GM12878 (cell line): ENCODE results near the gene U2AF2. TPM values are rescaled to one million over a fixed set of nuclear protein-coding genes. Genes with fewer than 3 reads are reported as not detected.

ENCODE experiments used
- ATF7 ChIP-seq: fragments of 450-650 bp; IDR thresholded peaks from 2 replicates; pipeline ENCODE4 v1.6.1; 2016; ENCODE audit warnings: low read depth, mild to moderate bottlenecking
- CREM ChIP-seq: IDR thresholded peaks from 2 replicates; pipeline ENCODE4 v1.6.1; 2014; ENCODE audit warnings: antibody characterized with exemption, low read depth
- EGR1 ChIP-seq, 2 experiments: IDR thresholded peaks; 1 replicate in 1 of 2; 2 replicates in 1 of 2; pipeline ENCODE4 v1.6.1; 2011 to 2012; ENCODE audit warnings: low read depth in 2 of 2, low read length in 2 of 2, borderline replicate concordance in 1 of 2, mild to moderate bottlenecking in 1 of 2, moderate library complexity in 1 of 2
- ETV6 ChIP-seq, 2 experiments: fragments of 450-650 bp in 1 of 2; IDR thresholded peaks in 1 of 2; conservative IDR thresholded peaks in 1 of 2; 2 replicates each; pipeline ENCODE4 v1.6.1; 2014; ENCODE audit warnings: antibody characterized with exemption in 1 of 2, borderline replicate concordance in 1 of 2, low read depth in 1 of 2, mild to moderate bottlenecking in 1 of 2, moderate library complexity in 1 of 2
- GABPA ChIP-seq: IDR thresholded peaks from 2 replicates; pipeline ENCODE4 v1.6.1; 2014; ENCODE audit warnings: antibody characterized with exemption, low read depth, mild to moderate bottlenecking, inconsistent platforms
- HDAC6 ChIP-seq: fragments of 200-600 bp; sonication (generic); IDR thresholded peaks from one replicate; pipeline ENCODE4 v1.8.0; 2017; ENCODE audit warnings: antibody characterized with exemption; ENCODE audit not compliant: unreplicated experiment
- HDGF ChIP-seq: fragments of 450-650 bp; IDR thresholded peaks from 2 replicates; pipeline ENCODE4 v1.6.1; 2016; ENCODE audit warnings: antibody characterized with exemption
- JUNB ChIP-seq: IDR thresholded peaks from 2 replicates; pipeline ENCODE4 v1.6.1; 2016; ENCODE audit warnings: antibody characterized with exemption, mild to moderate bottlenecking
- LARP7 ChIP-seq: fragments of 450-650 bp; IDR thresholded peaks from 2 replicates; pipeline ENCODE4 v1.6.1; 2017; ENCODE audit warnings: mild to moderate bottlenecking
- NR2C2 ChIP-seq: IDR thresholded peaks from 2 replicates; pipeline ENCODE4 v1.6.1; 2011; ENCODE audit warnings: borderline replicate concordance, low read depth; ENCODE audit not compliant: control insufficient read depth, insufficient read length
- PAX5 ChIP-seq: IDR thresholded peaks from 2 replicates; pipeline ENCODE4 v1.6.1; 2011; ENCODE audit warnings: low read depth, low read length, borderline replicate concordance
- RAD21 ChIP-seq: IDR thresholded peaks from 2 replicates; pipeline ENCODE4 v1.6.1; 2011; ENCODE audit warnings: mild to moderate bottlenecking, low read depth, low read length, moderate library complexity; ENCODE audit not compliant: insufficient read depth
- RELA ChIP-seq: fragments of 450-650 bp; IDR thresholded peaks from 2 replicates; pipeline ENCODE4 v1.8.0; 2014; ENCODE audit warnings: borderline replicate concordance; ENCODE audit not compliant: partially characterized antibody
- SMARCA5 ChIP-seq: fragments of 450-650 bp; IDR thresholded peaks from 2 replicates; pipeline ENCODE4 v1.6.1; 2017; ENCODE audit warnings: mild to moderate bottlenecking
- SUPT20H ChIP-seq: IDR thresholded peaks from 2 replicates; pipeline ENCODE4 v1.6.1; 2011; ENCODE audit warnings: low read depth, mild to moderate bottlenecking, low read length, moderate library complexity, borderline replicate concordance; ENCODE audit not compliant: control insufficient read depth
- polyA plus RNA-seq, 11 experiments: library from polyadenylated mRNA; depleted of rRNA in 4 of 11; unstranded in 6 of 11; stranded (reverse) in 5 of 11; fragments of >200 nt; fragmentation: Nextera tagmentation in 4 of 11; fragmentation: Illumina TruSeq in 1 of 11; extraction: Ambion mirVana in 4 of 11; extraction: Trizol in 1 of 11; gene quantifications; 1 replicate in 1 of 11; 2 replicates in 10 of 11; pipeline versions ENCODE4 v1.2.1 to v1.2.3, GENCODE V29; 2011 to 2016; ENCODE audit warnings: inconsistent platforms in 2 of 11, missing spikeins in 2 of 11, low read depth in 1 of 11
- total RNA-seq, 4 experiments: library from RNA; depleted of rRNA in 3 of 4; stranded (reverse); fragments of >200 nt in 3 of 4; fragmentation: Illumina TruSeq in 1 of 4; extraction: Trizol in 1 of 4; gene quantifications; 2 replicates each; pipeline versions ENCODE4 v1.2.1 to v1.2.3, GENCODE V29; 2013 to 2021
- TF ChIP-seq, protein P1 (sequence below): fragments of 450-650 bp; IDR thresholded peaks from 2 replicates; pipeline ENCODE4 v1.6.1; 2016; ENCODE audit warnings: mild to moderate bottlenecking
- TF ChIP-seq, protein P2 (sequence below): fragments of 450-650 bp; IDR thresholded peaks from 2 replicates; pipeline ENCODE4 v1.6.1; 2017; ENCODE audit warnings: low read depth, mild to moderate bottlenecking, moderate library complexity
- TF ChIP-seq, protein P3 (sequence below): IDR thresholded peaks from 2 replicates; pipeline ENCODE4 v1.6.1; 2012; ENCODE audit warnings: low read depth, low read length, improper control_type of control experiment

The U2AF2 gene
- total and polyA plus RNA-seq, 10 of the 15 experiments (the other 5 are each of a cell fraction or from before 2014, with no cell fraction given) = 3.0 to 338 (median 130) TPM

GRCh38 chr19:55678121-55678671 is 23.4 kb downstream of the U2AF2 start (continued):
- TF ChIP-seq NR2C2 (no peak), RAD21 (peak; percentile 39), LARP7 (0 out of 2 replicates have a peak, but pooled peaks have one; percentile 38), JUNB (no peak), RELA (peak; percentile 13), SMARCA5 (peak; percentile 95), HDAC6 (no peak), PAX5 (peak; percentile 92), GABPA (0 out of 2 replicates have a peak, but pooled peaks have one; percentile 52), ATF7 (peak; percentile 45; the same call in 1 of the 2 replicates), CREM (peak; percentile 68), ETV6 (conservative IDR thresholded peaks at IDR 0.05 in 1 of 2, IDR thresholded peaks at IDR 0.05 in 1 of 2; ENCODE audit: borderline replicate concordance in 1 of 2, low read depth in 1 of 2) (peak in 1 of 2 experiments; percentile 87; a peak in 1 of 4 replicates), SUPT20H (no peak), EGR1 (IDR thresholded peaks at IDR 0.05; ENCODE audit: borderline replicate concordance in 1 of 2, low read depth in 2 of 2, low read length in 2 of 2) (peak in 1 of 2 experiments; percentile 45; a peak in 1 of 3 replicates), HDGF (peak; percentile 51; the same call in 1 of the 2 replicates)
- TF ChIP-seq, protein P1, sequence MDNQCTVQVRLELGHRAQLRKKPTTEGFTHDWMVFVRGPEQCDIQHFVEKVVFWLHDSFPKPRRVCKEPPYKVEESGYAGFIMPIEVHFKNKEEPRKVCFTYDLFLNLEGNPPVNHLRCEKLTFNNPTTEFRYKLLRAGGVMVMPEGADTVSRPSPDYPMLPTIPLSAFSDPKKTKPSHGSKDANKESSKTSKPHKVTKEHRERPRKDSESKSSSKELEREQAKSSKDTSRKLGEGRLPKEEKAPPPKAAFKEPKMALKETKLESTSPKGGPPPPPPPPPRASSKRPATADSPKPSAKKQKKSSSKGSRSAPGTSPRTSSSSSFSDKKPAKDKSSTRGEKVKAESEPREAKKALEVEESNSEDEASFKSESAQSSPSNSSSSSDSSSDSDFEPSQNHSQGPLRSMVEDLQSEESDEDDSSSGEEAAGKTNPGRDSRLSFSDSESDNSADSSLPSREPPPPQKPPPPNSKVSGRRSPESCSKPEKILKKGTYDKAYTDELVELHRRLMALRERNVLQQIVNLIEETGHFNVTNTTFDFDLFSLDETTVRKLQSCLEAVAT = no peak; the same call in none of the 2 replicates
- TF ChIP-seq, protein P2, sequence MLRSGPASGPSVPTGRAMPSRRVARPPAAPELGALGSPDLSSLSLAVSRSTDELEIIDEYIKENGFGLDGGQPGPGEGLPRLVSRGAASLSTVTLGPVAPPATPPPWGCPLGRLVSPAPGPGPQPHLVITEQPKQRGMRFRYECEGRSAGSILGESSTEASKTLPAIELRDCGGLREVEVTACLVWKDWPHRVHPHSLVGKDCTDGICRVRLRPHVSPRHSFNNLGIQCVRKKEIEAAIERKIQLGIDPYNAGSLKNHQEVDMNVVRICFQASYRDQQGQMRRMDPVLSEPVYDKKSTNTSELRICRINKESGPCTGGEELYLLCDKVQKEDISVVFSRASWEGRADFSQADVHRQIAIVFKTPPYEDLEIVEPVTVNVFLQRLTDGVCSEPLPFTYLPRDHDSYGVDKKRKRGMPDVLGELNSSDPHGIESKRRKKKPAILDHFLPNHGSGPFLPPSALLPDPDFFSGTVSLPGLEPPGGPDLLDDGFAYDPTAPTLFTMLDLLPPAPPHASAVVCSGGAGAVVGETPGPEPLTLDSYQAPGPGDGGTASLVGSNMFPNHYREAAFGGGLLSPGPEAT = peak; percentile 63
- TF ChIP-seq, protein P3, sequence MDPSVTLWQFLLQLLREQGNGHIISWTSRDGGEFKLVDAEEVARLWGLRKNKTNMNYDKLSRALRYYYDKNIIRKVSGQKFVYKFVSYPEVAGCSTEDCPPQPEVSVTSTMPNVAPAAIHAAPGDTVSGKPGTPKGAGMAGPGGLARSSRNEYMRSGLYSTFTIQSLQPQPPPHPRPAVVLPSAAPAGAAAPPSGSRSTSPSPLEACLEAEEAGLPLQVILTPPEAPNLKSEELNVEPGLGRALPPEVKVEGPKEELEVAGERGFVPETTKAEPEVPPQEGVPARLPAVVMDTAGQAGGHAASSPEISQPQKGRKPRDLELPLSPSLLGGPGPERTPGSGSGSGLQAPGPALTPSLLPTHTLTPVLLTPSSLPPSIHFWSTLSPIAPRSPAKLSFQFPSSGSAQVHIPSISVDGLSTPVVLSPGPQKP = no peak
